HT1080 (cell line): ENCODE results near the gene GADD45B. TPM values are rescaled to one million over a fixed set of nuclear protein-coding genes. Genes with fewer than 3 reads are reported as not detected.
"Not testable (repeated sequence)": the region's sequence is repeated elsewhere in the genome, so short reads cannot be mapped to it uniquely, and the experiment has no call there.

Experiments
- DNase-seq: peaks from one replicate; pipeline ENCODE4 v3.0.0-alpha.2; 2015; ENCODE audit warnings: low read depth
- total RNA-seq: library from RNA; depleted of rRNA; stranded (reverse); fragments of >200 nt; shearing (Covaris generic); gene quantifications from 2 replicates; pipeline ENCODE4 v1.2.3, GENCODE V29; 2014

Gene GADD45B
- total RNA-seq, 1 experiment from 2014 or later = 40.0 TPM

DNA sequence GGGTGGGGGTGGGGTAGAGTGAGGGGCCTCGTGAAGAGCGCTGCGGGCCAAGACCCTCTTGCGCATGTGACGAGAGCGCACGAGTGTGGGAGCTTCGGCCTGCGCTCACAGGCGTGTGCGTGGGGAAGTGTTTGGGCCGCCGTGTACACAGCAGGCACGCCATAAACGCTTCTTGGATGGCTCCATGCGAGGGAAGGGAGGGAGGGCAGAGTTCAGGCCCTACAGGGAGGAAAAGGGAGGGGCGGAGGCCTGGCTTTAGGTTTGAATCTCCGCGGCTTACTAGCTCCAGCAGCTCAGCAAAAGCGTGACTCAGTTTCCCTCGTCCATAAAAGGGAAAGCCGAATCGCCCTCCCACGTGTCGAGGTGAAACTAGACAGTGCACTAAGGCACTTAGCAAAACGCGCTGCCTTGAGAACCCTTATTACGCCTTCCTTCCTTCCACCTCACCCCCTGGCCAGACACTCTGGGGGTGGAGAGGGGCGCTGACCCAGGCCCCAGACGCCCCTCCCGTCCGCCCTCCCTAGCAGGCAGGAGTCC is 12.5 kb downstream of the GADD45B start:
- DNase-seq = no peak

DNA sequence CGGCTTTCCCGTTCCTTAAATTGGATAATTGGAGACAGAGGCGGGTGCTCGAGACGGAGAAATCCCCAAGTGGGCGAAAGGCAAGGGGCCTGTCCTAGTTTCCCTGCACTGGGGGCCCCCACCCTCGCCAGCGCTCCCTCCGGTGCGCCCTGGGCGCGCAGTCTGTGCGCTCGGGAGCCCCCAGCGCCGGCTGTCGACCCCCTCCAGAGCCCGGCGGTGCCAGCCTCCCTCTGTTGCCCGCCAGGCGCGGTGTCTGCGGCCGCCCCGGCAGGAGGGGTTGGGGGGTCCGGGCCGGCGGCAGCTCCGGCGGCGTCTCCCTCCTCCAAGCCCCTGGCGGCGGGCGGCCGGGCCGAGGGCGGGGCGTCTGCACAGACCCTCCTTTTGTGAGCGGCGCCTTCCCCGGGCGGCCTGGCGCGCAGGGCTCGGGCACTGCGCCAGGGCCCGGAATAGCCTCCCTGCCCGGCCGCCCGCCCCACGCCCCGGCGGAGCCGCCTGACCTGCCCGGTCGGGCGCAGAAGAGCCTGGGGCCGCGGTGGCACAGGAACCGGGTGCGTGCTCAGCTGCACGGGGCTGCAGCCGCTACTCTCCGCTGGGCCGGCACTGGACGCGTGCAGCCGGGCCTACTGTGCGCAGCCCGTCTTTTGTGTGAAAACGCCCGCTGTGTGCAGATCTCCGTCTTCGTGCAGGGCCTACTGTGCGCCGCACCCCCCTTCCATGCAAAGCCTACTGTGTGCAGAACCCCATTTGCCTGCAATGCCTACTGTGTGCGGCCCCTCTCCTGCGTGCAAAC is 13.2 kb downstream of the GADD45B start:
- no peak for DNase-seq

DNA sequence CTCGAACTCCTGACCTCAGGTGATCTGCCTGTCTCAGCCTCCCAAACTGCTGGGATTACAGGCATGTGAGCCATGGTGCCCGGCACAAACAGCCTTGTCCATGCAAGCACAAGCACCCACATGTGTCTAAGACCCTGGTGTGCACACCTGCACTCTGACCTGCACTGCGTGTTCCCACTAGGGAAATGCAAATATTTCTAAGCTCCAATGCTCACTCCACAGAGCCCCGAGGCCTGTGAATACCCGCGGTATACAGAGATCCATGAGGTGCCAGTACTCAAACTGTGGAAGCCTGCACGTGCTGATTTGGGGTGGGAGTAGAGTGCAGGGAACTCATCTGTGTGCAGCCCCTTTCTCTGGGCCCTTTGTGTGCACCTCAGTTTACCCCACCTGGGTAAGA is 14.7 kb downstream of the GADD45B start:
- no peak for DNase-seq

DNA sequence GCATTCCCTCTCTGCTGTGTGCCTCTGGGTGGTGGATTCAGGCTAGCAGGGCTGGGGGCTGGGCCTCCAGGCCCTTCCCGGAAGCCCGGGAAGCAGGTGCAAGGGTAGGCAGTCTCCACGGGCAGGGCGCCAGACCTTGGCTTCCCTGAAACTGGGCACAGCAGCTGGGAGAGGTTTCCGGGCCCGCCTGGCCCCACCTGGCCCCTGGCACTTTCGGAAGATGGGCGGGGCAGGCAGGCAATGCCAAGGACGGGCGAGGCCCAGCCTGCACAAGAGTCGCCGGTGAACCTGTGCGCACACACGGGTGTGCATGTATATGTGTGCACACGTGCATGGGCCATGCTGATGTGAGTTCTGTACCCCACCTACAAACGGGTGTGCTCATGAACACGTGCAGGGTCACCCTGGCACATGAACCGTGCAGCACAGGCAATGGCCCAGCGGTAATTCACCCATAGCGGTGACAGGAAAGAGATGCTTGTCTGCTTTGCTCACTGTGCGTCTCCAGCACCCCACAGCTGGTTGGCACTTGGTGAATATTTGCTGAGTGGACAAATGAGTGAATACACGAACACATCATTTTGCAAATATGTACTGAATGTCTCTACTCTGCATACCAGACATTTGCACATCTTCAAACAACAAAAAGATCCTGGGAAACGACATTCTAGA is 15.3 kb downstream of the GADD45B start:
- peak; percentile 77 for DNase-seq

DNA sequence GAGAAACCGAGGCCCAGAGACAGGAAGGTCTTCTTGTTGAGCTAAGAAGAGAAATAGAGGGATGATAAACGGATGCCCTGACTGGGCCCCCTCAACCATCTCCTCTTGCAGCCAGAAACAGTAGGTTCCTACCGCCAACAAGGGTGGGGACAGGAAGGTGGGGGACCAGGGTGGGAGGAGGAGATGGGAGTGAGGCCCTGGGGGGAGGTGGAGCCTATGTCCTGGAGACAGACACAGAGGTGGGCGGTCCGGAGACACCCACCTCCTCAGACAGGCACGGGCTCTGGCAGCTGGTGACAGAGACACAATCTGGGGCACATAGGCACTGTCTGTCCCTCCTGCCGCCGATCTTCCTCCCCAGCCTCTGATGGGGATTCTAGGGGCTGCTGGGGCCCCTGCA is 16.9 kb downstream of the GADD45B start:
- no peak for DNase-seq

DNA sequence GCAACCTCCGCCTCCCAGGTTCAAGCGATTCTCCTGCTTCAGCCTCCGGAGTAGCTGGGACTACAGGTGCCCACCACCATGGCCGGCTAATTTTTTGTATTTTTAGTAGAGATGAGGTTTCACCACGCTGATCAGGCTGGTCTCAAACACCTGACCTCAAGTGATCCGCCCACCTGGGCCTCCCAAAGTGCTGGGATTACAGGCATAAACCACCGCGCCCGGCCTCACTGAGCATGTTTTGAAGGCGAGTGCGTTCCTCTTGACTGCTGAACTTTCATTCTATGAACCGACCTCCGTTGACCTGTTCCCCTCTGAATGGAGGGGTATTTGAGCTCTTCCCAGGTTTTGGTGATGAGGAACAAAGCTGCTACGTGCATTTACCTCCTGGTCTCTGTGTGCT is 17.5 kb downstream of the GADD45B start:
- not testable (repeated sequence) for DNase-seq

DNA sequence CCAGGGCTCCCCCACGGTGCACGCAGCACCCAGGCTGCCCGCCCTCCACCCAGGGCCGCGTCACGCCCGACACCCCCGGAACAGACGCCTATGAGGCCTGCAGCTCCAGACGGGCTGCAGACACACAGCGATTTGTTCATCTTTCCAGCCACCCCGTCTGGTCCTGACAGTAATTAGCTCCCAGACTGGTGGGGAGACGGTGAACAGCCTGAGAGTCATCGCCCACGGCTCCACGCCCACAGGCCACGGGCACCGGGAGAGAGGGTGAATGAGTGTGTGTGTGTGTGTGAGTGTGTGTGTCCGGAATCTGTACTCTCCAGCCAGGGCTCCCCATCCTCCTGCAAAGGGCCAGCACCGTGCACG is 18.1 kb downstream of the GADD45B start:
- no peak for DNase-seq

DNA sequence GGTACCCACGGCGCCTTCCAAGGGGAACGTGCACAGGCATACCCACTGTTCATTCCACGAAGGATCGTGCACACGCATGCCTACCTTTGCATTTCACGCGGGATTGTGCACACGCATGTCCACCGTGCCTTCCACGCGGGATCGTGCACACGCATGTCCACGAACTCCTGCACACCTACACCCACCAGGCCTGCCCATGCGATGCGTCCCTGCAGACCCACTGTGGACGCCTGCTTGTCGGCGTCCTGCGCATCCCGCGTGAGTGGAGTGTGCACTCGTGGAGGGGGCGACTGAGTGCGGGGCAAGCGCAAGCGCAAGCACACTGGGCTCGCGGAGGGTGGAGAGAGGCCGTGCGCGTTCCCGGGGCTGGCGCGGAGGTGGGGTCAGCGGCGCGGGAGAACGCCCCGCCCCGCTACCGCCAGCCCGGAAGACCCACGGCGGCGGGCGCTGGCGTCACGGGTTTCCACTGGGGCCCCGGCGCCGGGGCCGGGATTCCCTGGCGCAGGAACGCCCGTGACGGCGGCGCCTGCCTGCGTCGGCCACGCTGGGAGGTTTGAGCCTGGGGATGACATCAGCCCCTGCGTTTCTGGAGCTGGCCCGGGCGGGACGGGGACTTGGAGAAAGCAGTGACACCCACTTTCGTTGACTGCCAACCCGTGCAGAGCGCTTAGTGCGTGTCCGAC is 18.7 kb downstream of the GADD45B start:
- no peak for DNase-seq

DNA sequence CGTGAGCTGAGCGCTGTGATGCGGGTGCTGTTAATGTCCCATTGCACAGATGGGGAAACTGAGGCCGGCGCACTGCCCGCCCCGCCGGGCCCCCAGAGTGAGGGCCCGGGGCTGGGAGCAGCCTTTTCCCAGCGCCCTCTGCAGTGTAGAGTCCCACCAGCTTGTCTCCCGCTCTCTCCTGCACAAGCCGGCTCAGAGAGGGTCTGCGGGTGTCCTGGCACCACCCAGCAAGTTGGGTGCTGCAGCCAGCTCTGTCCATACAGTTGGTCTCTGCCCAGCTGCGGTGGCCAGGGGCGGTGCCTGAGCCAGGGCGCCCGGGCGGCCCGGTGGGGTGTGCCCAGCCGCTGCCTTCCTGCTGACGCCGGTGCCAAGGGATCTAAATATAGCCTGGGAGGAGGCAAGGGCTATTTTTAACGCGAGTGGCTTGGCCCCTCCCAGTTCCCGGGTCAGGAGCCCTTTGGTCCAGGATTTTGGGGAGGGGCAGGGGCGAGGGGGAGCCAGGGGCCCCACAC is 19.3 kb downstream of the GADD45B start:
- DNase-seq = peak; percentile 32

DNA sequence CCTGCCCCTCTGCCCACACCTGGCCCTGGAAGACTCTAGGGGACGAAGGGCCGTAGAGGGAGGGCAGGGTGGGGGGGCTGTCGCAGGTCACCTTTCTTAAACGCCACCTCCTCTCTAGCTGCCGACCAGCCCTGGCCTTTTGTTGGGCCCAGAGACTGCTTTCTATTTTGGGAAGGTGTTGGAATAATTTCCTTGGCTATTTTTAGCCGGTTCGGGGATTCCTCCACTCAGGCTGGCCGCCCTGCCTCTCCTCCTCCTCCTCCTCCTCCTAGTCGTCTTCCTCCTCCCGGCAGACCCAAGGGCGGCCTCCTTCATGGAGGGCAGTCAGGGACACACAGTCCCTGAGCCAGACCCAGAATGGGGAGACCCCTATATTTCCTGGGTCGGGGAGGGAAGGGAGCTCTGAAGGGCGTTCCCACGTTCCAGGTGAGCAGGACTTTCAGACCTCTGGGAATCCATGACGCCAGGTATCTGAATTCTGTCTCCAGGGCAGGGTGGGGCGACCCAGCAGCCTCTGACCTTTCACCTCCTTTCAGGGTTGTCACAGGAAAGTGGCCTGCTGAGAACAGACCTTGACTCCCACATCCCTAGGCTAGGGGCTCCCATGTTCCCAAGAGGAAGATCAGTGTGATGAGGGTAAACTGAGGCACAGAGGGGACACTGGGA is 19.9 kb downstream of the GADD45B start:
- DNase-seq = no peak

DNA sequence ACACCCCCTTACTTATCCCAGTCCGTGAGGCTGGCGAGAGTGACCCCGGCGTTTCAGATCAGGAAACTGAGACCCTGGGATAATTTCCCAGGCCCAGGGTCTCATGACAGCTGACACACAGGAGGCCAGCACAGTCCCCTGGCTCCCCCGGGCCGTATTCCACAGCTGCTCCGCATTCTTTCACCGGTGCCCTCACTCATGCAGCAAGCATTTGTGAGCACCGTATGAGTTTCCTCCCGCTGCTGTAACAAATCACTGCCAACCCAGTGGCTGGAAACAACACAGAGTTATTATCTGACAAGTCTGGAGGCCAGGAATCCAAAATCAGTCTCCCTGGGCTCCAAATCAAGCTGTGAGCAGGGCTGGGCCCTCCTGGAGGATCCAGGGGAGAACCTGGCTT is 21.3 kb downstream of the GADD45B start:
- DNase-seq = no peak

DNA sequence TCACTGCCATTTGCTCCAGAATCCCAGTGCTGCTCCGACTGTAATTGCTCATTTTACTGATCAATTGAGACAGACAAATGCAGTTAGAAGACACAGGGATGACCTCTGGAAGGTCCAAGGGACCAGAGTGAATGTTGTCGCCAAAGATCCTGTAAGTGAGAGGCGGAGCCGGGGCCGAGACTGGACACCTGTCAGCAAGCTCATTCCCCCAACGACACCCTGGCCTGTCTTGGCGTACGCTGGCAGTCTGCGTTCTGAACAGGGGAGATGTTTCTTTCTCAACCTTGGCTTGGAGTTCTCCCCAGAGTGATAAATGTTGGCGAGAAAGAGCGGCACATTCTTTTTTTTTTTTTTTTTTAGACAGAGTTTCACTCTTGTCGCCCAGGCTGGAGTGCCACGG is 24.2 kb downstream of the GADD45B start:
- no peak for DNase-seq

DNA sequence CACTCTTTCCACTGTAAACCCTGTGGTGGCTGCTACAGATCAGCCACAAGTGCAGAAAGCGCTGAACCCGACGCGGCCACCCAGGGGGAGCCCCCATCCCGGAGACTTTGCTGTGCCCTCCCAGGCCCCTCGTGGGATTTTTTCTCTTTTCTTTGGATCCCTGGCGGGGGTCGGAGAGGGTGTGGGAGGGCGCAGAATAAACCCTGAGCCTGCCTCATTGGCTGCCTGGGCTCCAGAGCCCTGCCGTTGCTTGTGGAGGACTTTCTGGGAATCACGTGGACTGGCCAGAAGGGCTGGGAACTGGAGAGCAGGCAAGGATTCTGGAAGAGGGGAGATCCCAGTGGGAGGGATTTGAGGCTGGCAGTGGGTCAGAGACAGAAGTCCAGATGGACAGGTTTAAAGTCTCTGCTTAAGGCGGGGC is 24.9 kb downstream of the GADD45B start:
- DNase-seq = no peak

DNA sequence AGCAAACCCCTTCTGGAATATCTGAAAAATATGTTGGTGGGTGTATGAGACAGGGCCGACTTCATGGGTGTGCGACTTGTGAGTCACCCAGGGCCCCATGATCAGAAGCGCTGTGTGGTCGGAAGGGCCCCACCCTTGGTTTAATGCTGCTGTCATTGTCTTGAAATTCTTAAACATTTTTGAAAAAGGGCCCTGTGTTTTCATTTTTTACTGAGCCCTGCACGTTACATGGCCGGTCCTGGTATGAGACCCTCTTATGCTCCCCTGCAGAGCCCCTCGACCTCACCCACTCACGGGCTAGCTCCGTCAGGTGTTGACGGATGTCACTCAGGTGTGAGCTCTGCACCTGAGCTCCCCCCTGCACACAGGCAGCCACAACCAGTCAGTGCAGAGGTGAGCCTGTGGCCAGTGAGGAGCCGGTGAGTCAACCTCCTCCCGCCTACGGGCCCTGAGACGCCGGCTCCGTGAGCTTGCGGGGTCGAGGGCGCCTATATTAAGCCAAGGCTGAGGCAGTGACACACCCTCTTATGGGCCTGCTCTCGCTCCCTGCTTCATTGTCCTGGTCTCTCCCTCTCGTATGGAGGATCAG is 27.7 kb downstream of the GADD45B start:
- DNase-seq = peak; percentile 84

DNA sequence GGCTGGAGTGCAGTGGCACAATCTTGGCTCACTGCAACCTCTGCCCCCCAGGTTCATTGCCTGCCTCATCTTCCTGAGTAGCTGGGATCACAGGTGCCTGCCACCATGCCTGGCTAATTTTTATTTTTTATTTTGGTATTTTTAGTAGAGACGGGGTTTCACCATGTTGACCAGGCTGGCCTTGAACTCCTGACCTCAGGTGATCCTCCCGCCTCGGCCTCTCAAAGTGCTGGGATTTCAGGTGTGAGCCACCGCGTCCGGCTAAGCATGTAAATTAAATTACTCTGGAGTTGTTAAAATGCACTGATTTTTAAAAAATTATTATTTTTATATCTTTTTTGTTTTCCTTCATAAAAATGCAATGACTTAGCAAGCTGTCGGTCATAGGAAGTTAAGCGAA is 30.7 kb downstream of the GADD45B start:
- DNase-seq = not testable (repeated sequence)

DNA sequence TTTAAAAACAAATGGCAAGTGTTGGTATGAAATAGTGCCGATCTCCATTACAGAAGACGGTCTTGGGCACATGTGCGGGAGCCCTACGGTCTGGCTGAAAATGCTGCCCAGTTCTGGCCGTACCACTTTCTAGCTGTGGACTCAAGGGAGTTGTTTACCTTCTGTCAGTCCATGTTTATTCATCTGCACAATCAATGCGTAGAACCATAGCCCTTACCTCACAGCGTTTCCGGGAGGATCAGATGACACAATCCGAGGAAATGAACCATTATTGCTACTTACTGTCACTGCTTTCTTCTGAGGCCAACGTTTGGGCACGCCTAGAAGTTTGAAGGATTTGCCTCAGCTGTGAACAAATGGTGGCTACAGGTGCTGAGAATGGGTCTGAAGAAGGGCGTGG is 31.2 kb downstream of the GADD45B start:
- peak; percentile 39 for DNase-seq

DNA sequence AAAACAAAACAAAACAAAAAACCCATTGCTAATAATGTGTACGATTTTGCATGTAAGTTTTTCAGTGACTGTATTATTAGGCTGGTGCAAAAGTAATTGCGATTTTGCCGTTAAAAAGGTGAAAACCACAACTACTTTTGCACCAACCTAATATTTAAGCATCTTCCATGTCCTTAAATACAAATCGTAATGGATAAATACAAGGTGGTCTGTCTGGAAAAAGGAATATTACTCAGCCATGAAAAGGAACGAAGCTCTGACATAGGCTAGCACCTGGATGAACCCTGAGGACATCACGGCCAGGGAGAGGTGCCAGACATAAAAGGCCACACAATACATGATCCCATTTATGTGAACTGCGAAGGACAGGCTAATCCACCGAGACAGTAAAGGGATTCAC is 33.2 kb downstream of the GADD45B start:
- DNase-seq = no peak

DNA sequence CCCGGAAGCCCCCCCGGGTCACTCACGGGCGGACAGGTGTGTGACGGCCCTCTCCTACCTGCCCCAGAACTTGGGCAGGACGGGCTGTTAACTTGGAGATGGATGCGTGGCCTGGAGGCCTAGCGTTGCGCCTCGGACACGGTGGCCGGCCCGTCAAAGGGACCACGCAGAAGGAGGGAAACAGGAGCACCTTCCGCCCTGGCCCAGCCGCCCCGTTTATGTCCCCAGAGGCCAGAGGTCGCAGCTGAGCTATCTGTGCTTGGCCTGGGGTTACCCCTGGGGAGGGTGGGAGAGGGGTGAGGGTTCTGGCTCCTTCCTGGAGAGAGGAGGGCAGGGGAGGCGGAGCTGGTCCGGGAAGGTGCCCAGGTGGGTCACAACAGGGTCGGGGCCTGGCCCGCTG is 35.6 kb downstream of the GADD45B start:
- no peak for DNase-seq

DNA sequence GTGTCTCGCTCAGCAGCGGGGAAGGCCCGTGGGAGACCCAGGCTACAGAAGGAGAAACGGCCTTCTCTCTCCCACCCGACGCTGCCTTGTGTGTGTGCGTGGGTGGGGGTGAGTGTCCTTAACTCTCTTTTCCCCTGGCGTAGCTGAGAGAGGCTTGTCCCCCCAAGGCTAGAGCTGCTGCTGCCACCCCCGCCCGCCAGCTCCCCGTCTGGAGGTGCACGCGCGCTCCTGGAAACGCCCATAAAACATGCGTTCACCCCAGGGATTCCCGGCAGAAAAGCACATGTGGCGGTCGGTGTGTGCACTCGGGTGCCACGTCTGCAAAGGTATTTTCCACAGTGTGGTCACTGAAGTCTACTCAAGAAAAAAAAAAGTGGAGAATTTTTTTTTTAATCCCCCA is 36.1 kb downstream of the GADD45B start:
- DNase-seq = no peak

DNA sequence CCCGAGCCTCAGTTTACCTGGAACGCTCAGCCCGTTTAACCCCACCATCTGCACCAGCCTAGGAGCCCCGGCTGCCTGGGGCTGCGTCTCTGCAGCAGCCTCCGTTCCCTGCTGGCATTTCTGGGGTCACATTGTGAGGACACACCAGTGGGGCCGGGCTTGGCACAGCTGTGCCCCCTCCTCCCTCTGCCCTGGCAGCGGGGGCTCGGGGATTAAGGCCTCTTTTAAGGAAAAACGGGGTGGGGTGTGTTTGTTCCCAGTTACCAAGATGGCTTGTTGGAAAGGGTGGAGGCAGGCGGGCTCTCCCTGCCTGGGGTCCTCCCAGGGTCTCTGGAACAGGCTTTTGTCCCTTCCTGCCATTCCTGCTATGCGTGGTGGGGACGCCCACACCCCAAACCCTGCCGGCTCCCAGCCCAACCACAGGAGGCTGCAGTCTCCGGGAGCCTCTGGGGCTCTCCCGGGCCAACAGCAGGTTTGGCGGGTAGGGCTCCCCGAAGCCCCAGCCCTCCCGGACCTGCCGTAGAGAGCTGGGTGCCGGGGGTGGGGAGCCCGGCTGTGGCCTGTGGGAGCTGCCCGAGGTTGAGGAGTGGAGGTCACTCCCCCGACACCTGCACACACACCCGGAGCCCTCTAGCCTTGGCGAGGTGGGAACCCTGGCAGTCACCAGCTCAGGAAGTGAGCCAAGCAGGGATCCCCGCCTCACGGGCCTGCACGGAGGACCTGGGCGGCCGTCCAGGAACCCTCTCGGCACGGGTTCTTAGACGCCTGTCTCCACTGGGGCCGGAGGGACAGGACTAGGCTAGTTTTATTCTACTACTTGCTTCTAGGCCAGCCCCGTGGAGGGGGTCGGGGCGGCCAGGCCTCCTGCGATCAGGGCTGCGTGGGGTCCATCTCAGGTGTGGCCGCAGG is 36.9 kb downstream of the GADD45B start:
- no peak for DNase-seq
